Activated B cell treated with CpG ODN at 0.5 μM for 24 hours (primary cell): ENCODE measurements around the gene PALLD. TPM values are rescaled to one million over a fixed set of nuclear protein-coding genes. Genes with fewer than 3 reads are reported as not detected.

Source experiments
- ATAC-seq: fragments of 200-7000 bp; cut with Tn5 transposase; one replicate; pipeline ENCODE4 v1.10.0; 2021; ENCODE audit warnings: low read depth, mild to moderate bottlenecking, moderate library complexity
- CTCF ChIA-PET: fragments of 350-600 bp; sonication (Branson Sonifier 250); formaldehyde crosslinking; loops from one replicate; lab custom pipeline; 2021; ENCODE audit warnings: antibody characterized with exemption; lab: Charles Lee
- POLR2A ChIA-PET: fragments of 350-600 bp; sonication (Branson Sonifier 250); formaldehyde crosslinking; loops from one replicate; lab custom pipeline; 2021; ENCODE audit warnings: antibody characterized with exemption; lab: Charles Lee
- DNase-seq: peaks from one replicate; pipeline ENCODE4 v3.0.0; 2022
- H3K27ac Mint-ChIP-seq: one replicate; pipeline ENCODE4 v1.8.0; 2020; ENCODE audit warnings: mixed read lengths
- H3K27me3 Mint-ChIP-seq: one replicate; pipeline ENCODE4 v1.8.0; 2021; ENCODE audit warnings: mixed read lengths
- H3K36me3 Mint-ChIP-seq: one replicate; pipeline ENCODE4 v1.8.0; 2021; ENCODE audit warnings: low read depth, mixed read lengths
- H3K4me1 Mint-ChIP-seq: one replicate; pipeline ENCODE4 v1.8.0; 2021; ENCODE audit warnings: mixed read lengths
- H3K4me3 Mint-ChIP-seq: one replicate; pipeline ENCODE4 v1.8.0; 2020; ENCODE audit warnings: mild to moderate bottlenecking, mixed read lengths
- H3K9me3 Mint-ChIP-seq: one replicate; pipeline ENCODE4 v1.8.0; 2020; ENCODE audit warnings: mixed read lengths
- CTCF ChIP-seq: fragments of 200-600 bp; IDR thresholded peaks from one replicate; pipeline ENCODE4 v1.8.0; 2022; ENCODE audit warnings: antibody characterized with exemption, mild to moderate bottlenecking
- intact Hi-C: fragments of 100-400 bp; cut with micrococcal nuclease; formaldehyde crosslinking; loops from one replicate; pipeline ENCODE4 v1.15.1; 2024
- total RNA-seq: library from RNA; stranded (reverse); gene quantifications from 2 replicates; pipeline ENCODE4 v1.2.3, GENCODE V29; 2022

PALLD gene
- total RNA-seq, 1 donor from 2014 or later: 0.44 TPM

GRCh38 chr4:168880811-168881595 lies 384.2 kb downstream of the PALLD start:
- intact Hi-C loops: no loop called here
- peaks cover 17% of the 10 kb centered on the region for H3K27me3 Mint-ChIP-seq
- CTCF ChIA-PET: no interaction called here
- no peak overlapping the region for H3K27ac Mint-ChIP-seq
- no peaks in the 10 kb centered on the region for H3K36me3 Mint-ChIP-seq
- POLR2A ChIA-PET: no interaction called here
- peaks cover 28% of the 10 kb centered on the region for H3K4me1 Mint-ChIP-seq
- no peaks in the 10 kb centered on the region for H3K9me3 Mint-ChIP-seq
- ATAC-seq (peak; percentile 43), DNase-seq (no peak)
- no peak for TF ChIP-seq CTCF
- H3K4me3 Mint-ChIP-seq: no peak overlapping the region

GRCh38 chr4:168881781-168882420 lies 385.0 kb downstream of the PALLD start:
- H3K36me3 Mint-ChIP-seq: no peaks in the 10 kb centered on the region
- peaks cover 28% of the 10 kb centered on the region for H3K4me1 Mint-ChIP-seq
- no peak overlapping the region for H3K27ac Mint-ChIP-seq
- ChIA-PET CTCF (no interaction called here), POLR2A (interaction anchor here (0.5 kb wide), 1 partner anchor 52 kb away, joined by 3 read pairs; no protein-coding TSS in a partner anchor)
- no peak overlapping the region for H3K4me3 Mint-ChIP-seq
- ATAC-seq: peak; percentile 12
- H3K9me3 Mint-ChIP-seq: no peaks in the 10 kb centered on the region
- no peak for DNase-seq
- H3K27me3 Mint-ChIP-seq: peaks cover 8% of the 10 kb centered on the region
- intact Hi-C loops: no loop called here
- TF ChIP-seq CTCF: no peak

GRCh38 chr4:168882650-168883233 lies 385.9 kb downstream of the PALLD start:
- no peak for TF ChIP-seq CTCF
- ATAC-seq: no peak
- no peaks in the 10 kb centered on the region for H3K36me3 Mint-ChIP-seq
- H3K4me3 Mint-ChIP-seq: no peak overlapping the region
- DNase-seq: no peak
- H3K27me3 Mint-ChIP-seq: peaks cover 3% of the 10 kb centered on the region
- no peak overlapping the region for H3K27ac Mint-ChIP-seq
- intact Hi-C loops: no loop called here
- CTCF ChIA-PET: interaction anchor here (0.7 kb wide), 1 partner anchor 478 kb away, joined by 3 read pairs; no protein-coding TSS in a partner anchor
- H3K9me3 Mint-ChIP-seq: no peaks in the 10 kb centered on the region
- POLR2A ChIA-PET: interaction anchor here (0.5 kb wide), 1 partner anchor 53 kb away, joined by 3 read pairs; no protein-coding TSS in a partner anchor
- peaks cover 24% of the 10 kb centered on the region for H3K4me1 Mint-ChIP-seq

- ChIA-PET POLR2A (no interaction called here), CTCF (interaction anchor here (0.7 kb wide), 1 partner anchor 477 kb away, joined by 3 read pairs; no protein-coding TSS in a partner anchor)
- TF ChIP-seq CTCF: no peak
- DNase-seq (no peak), ATAC-seq (no peak)
- H3K9me3 Mint-ChIP-seq: no peaks in the 10 kb centered on the region
- H3K36me3 Mint-ChIP-seq: no peaks in the 10 kb centered on the region
- no peak overlapping the region for H3K27ac Mint-ChIP-seq
- peaks cover under 1% of the 10 kb centered on the region for H3K27me3 Mint-ChIP-seq
- H3K4me3 Mint-ChIP-seq: no peak overlapping the region
- H3K4me1 Mint-ChIP-seq: peaks cover 20% of the 10 kb centered on the region
- intact Hi-C loops: no loop called here
These were observed 386.7 kb downstream of the PALLD start for GRCh38 chr4:168883513-168883912.
